GM12878 (cell line): ENCODE results near the gene CACNA1G. TPM values are rescaled to one million over a fixed set of nuclear protein-coding genes. Genes with fewer than 3 reads are reported as not detected.

Experiments
- ATAC-seq: fragments of 200-7000 bp; cut with Tn5 transposase; 3 replicates; pipeline ENCODE4 v1.9.1; 2020; ENCODE audit warnings: mild to moderate bottlenecking, moderate library complexity
- BruUV-seq: library from RNA; stranded (reverse); fragments of 400-500 nt; replicated peaks from 2 replicates; lab custom pipeline; 2021; lab: Mats Ljungman, UMichigan
- CTCF ChIA-PET: fragments of 300-600 bp; sonication (Branson Sonifier 250); formaldehyde crosslinking; extraction: SDS; loops from one replicate; lab custom pipeline; 2021; ENCODE audit warnings: inconsistent platforms; lab: Yijun Ruan, JAX
- POLR2A ChIA-PET: fragments of 350-600 bp; formaldehyde crosslinking; extraction: SDS; loops from one replicate; lab custom pipeline; 2021; ENCODE audit warnings: inconsistent platforms; lab: Charles Lee
- RAD21 ChIA-PET: fragments of 300-600 bp; sonication (Branson Sonifier 250); formaldehyde crosslinking; loops from one replicate; lab custom pipeline; 2023; ENCODE audit warnings: antibody characterized with exemption; ENCODE audit not compliant: unreplicated experiment; lab: Charles Lee
- SMC1A ChIA-PET: fragments of 300-600 bp; sonication (Branson Sonifier 250); formaldehyde crosslinking; loops from one replicate; lab custom pipeline; 2023; ENCODE audit not compliant: unreplicated experiment, uncharacterized antibody; lab: Charles Lee
- DNase-seq: peaks from one replicate; pipeline ENCODE4 v3.0.0-alpha.2; 2011; ENCODE audit warnings: low read depth, low spot score
- FAIRE-seq: peaks from 3 replicates; lab custom pipeline; 2011; peaks lifted over from hg19 to GRCh38; lab: Jason Lieb, UNC
- H2AFZ ChIP-seq: 2 replicates; pipeline ENCODE4 v1.6.0; 2011; ENCODE audit warnings: low read depth, low read length, control low read depth; ENCODE audit not compliant: control insufficient read depth
- H3K27ac ChIP-seq: 2 replicates; pipeline ENCODE4 v1.5.1; 2011; ENCODE audit warnings: control low read depth; ENCODE audit not compliant: control insufficient read depth, insufficient read depth
- H3K27me3 ChIP-seq, 2 experiments: replicated peaks in 1 of 2; 2 replicates each; pipeline versions ENCODE4 v1.6.0 to v1.6.1; 2011; ENCODE audit warnings: low read length in 1 of 2; ENCODE audit not compliant: control insufficient read depth in 2 of 2, insufficient read depth in 2 of 2
- H3K36me3 ChIP-seq, 2 experiments: 2 replicates each; pipeline ENCODE4 v1.5.1; 2011; ENCODE audit warnings: low read length in 1 of 2; ENCODE audit not compliant: control insufficient read depth in 2 of 2, insufficient read depth in 2 of 2
- H3K4me1 ChIP-seq: 2 replicates; pipeline ENCODE4 v1.6.1; 2011; ENCODE audit warnings: mild to moderate bottlenecking, low read length, moderate library complexity, mixed read lengths; ENCODE audit not compliant: control insufficient read depth, insufficient read depth
- H3K4me2 ChIP-seq: 2 replicates; pipeline ENCODE4 v1.6.0; 2011; ENCODE audit warnings: control low read depth; ENCODE audit not compliant: control insufficient read depth, insufficient read depth
- H3K4me3 ChIP-seq: fragments of 200-600 bp; sonication (generic); 2 replicates; pipeline ENCODE4 v1.5.1; 2016
- H3K79me2 ChIP-seq: 2 replicates; pipeline ENCODE4 v1.6.0; 2011; ENCODE audit warnings: low read length; ENCODE audit not compliant: control insufficient read depth, insufficient read depth
- H3K9ac ChIP-seq: 2 replicates; pipeline ENCODE4 v1.8.0; 2011; ENCODE audit warnings: low read length, control low read depth, mixed read lengths; ENCODE audit not compliant: control insufficient read depth, insufficient read depth
- H3K9me3 ChIP-seq: replicated peaks from 3 replicates; pipeline ENCODE4 v1.5.1; 2011; ENCODE audit warnings: mild to moderate bottlenecking, low read length; ENCODE audit not compliant: control insufficient read depth, insufficient read depth
- H4K20me1 ChIP-seq: 2 replicates; pipeline ENCODE4 v1.6.0; 2011; ENCODE audit not compliant: control insufficient read depth, insufficient read depth
- CBX5 ChIP-seq: sonication (generic); IDR thresholded peaks from 2 replicates; pipeline ENCODE4 v1.6.1; 2016; ENCODE audit warnings: low read depth, moderate library complexity, mild to moderate bottlenecking, inconsistent platforms
- IRF5 ChIP-seq: fragments of 450-650 bp; IDR thresholded peaks from 2 replicates; pipeline ENCODE4 v1.6.1; 2017; ENCODE audit warnings: borderline replicate concordance
- KLF5 ChIP-seq: fragments of 450-650 bp; IDR thresholded peaks from 2 replicates; pipeline ENCODE4 v1.6.1; 2014; ENCODE audit warnings: mild to moderate bottlenecking; ENCODE audit not compliant: partially characterized antibody
- NR2C1 ChIP-seq: fragments of 450-650 bp; IDR thresholded peaks from 2 replicates; pipeline ENCODE4 v1.6.1; 2017; ENCODE audit warnings: antibody characterized with exemption, mild to moderate bottlenecking, moderate library complexity
- RAD51 ChIP-seq: fragments of 450-650 bp; IDR thresholded peaks from 2 replicates; pipeline ENCODE4 v1.6.1; 2016; ENCODE audit warnings: moderate library complexity, mild to moderate bottlenecking, inconsistent platforms
- ZNF24 ChIP-seq: fragments of 450-650 bp; IDR thresholded peaks from 2 replicates; pipeline ENCODE4 v1.6.1; 2017; ENCODE audit warnings: antibody characterized with exemption, mild to moderate bottlenecking
- WGBS: methylation state at CpG from one replicate; pipeline ENCODE4 v1.1.6; 2016; ENCODE audit warnings: low lambda C conversion rate; ENCODE audit not compliant: insufficient replicate concordance, insufficient coverage; ENCODE audit errors: missing lambda C conversion rate; 5-methylcytosine and 5-hydroxymethylcytosine counted together
- in situ Hi-C: fragments of 300-500 bp; cut with MboI; formaldehyde crosslinking; loops from 9 replicates; pipeline ENCODE4 v1.14.3; 2018; ENCODE audit warnings: mixed read lengths
- intact Hi-C: fragments of 100-400 bp; cut with micrococcal nuclease; formaldehyde crosslinking; loops from one replicate; pipeline ENCODE4 v1.14.2; 2022; ENCODE audit not compliant: unreplicated experiment
- polyA plus RNA-seq, 11 experiments: library from polyadenylated mRNA; depleted of rRNA in 4 of 11; unstranded in 6 of 11; stranded (reverse) in 5 of 11; fragments of >200 nt; fragmentation: Nextera tagmentation in 4 of 11; fragmentation: Illumina TruSeq in 1 of 11; extraction: Ambion mirVana in 4 of 11; extraction: Trizol in 1 of 11; gene quantifications; 1 replicate in 1 of 11; 2 replicates in 10 of 11; pipeline versions ENCODE4 v1.2.1 to v1.2.3, GENCODE V29; 2011 to 2016; ENCODE audit warnings: inconsistent platforms in 2 of 11, missing spikeins in 2 of 11, low read depth in 1 of 11
- total RNA-seq, 4 experiments: library from RNA; depleted of rRNA in 3 of 4; stranded (reverse); fragments of >200 nt in 3 of 4; fragmentation: Illumina TruSeq in 1 of 4; extraction: Trizol in 1 of 4; gene quantifications; 2 replicates each; pipeline versions ENCODE4 v1.2.1 to v1.2.3, GENCODE V29; 2013 to 2021
- TF ChIP-seq, protein P1 (sequence below): fragments of 450-650 bp; IDR thresholded peaks from 2 replicates; pipeline ENCODE4 v1.6.1; 2016; ENCODE audit warnings: mild to moderate bottlenecking

CACNA1G gene
- total and polyA plus RNA-seq, 10 of the 15 experiments (the other 5 are each of a cell fraction or from before 2014, with no cell fraction given) = 0.03 to 0.15 TPM; not detected in 8

DNA sequence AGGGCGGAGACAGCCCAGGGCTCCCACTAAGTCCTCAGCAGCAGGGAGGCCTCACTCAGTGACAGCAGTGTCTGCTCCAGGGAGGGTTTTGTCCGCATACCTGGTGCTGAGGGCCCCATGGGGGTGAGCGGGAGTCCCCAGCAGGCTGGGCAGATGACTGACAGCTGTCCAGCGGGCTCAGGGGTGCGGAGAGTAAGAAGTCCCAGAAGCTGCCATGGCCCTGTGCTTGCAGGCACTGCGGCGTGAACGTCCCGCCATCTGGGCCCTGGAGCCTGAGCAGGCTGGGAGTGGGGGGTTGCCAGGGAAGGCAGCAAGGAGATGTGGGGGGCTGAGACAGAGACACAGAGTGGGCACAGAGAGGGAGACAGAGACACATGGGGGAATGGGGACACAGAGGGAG is 20.1 kb downstream of the CACNA1G start:
- peaks cover 2 to 3% of the 10 kb centered on the region in 2 experiments; a peak in 2 of 4 replicates for H3K27me3 ChIP-seq
- DNase-seq (no peak), FAIRE-seq (no peak), ATAC-seq (no peak)
- H3K79me2 ChIP-seq = no peaks in the 10 kb centered on the region
- intact Hi-C loops (no loop called here), in situ Hi-C loops (no loop called here)
- BruUV-seq = no TSS peak
- no peaks in the 10 kb centered on the region for H3K36me3 ChIP-seq
- H2AFZ ChIP-seq = no peak overlapping the region
- H3K9me3 ChIP-seq = no peaks in the 10 kb centered on the region
- no peaks in the 10 kb centered on the region for H4K20me1 ChIP-seq
- no peak overlapping the region for H3K4me3 ChIP-seq
- SMC1A ChIA-PET = no interaction called here
- CTCF ChIA-PET = interaction anchor here (0.6 kb wide), 1 partner anchor 31 kb away, joined by 3 read pairs; no protein-coding TSS in a partner anchor
- no peaks in the 10 kb centered on the region for H3K4me1 ChIP-seq
- RAD21 ChIA-PET = no interaction called here
- no peak overlapping the region for H3K27ac ChIP-seq
- H3K9ac ChIP-seq = no peak overlapping the region
- no peak overlapping the region for H3K4me2 ChIP-seq
- WGBS = 35% methylated on average over 9 of the region's 9 CpGs
- POLR2A ChIA-PET = no interaction called here
- no peak for TF ChIP-seq RAD51
- TF ChIP-seq, protein P1, sequence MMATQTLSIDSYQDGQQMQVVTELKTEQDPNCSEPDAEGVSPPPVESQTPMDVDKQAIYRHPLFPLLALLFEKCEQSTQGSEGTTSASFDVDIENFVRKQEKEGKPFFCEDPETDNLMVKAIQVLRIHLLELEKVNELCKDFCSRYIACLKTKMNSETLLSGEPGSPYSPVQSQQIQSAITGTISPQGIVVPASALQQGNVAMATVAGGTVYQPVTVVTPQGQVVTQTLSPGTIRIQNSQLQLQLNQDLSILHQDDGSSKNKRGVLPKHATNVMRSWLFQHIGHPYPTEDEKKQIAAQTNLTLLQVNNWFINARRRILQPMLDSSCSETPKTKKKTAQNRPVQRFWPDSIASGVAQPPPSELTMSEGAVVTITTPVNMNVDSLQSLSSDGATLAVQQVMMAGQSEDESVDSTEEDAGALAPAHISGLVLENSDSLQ = no peak
- TF ChIP-seq CBX5 = no peak
- no peak for TF ChIP-seq NR2C1
- no peak for TF ChIP-seq IRF5
- no peak for TF ChIP-seq ZNF24
- no peak for TF ChIP-seq KLF5
